GM19324 (cell line): ENCODE measurements around the gene KIF9.
"Not testable (repeated sequence)": the region's sequence is repeated elsewhere in the genome, so short reads cannot be mapped to it uniquely, and the experiment has no call there.

Experiments used
- ATAC-seq: cut with Tn5 transposase; IDR thresholded peaks from one replicate; pipeline ENCODE4 v1.9.1; 2021; ENCODE audit warnings: mild to moderate bottlenecking, moderate library complexity; ENCODE audit not compliant: unreplicated experiment, low FRiP score

The KIF9 gene

DNA sequence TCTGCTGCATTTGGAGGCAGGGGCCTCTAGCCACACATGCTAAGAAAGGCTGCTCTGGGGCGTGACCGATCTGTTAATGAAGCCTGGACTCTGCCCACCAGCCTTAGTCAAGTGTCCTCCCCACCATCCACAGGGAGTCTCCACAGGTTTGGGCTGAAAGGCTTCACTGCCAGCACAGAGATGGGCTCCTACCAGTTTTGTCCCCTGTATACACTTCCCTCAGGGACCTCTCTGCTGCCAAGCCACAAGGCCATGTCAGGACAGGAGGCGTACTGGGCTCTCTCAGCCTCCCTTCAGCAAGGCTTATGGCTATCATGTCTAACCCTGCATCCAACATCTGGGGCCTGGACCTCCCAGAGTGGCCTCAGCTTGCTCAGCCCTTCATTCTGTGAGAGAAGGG lies 23.5 kb downstream of the KIF9 start:
- no peak for ATAC-seq

DNA sequence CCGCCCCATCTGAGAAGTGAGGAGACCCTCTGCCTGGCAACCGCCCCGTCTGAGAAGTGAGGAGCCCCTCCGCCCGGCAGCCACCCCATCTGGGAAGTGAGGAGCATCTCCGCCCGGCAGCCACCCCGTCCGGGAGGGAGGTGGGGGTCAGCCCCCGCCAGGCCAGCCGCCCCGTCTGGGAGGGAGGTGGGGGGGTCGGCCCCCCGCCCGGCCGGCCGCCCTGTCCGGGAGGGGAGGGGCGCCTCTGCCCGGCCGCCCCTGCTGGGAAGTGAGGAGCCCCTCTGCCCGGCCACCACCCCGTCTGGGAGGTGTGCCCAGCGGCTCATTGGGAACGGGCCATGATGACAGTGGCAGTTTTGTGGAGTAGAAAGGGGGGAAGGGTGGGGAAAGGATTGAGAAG lies 26.3 kb downstream of the KIF9 start:
- ATAC-seq: not testable (repeated sequence)

DNA sequence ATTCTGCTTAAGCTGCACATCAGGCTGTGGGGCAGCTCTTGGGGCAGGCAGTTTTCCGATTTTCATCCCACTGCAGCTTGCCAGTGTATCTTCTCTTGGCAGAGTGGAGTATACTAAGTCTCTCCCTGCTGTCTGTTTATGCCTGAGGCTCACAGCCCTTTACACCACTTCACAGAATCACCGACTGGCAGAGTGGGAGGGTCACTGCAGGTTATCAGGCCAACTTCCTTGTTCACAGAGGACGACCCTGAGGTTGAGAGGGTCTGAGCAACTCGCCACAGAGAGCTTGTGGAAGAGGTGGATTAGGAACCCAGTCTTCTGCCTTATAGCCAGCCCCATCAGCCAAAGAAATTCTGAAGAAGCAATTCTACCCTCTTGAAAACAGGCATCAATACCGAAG lies 30.9 kb downstream of the KIF9 start:
- no peak for ATAC-seq

DNA sequence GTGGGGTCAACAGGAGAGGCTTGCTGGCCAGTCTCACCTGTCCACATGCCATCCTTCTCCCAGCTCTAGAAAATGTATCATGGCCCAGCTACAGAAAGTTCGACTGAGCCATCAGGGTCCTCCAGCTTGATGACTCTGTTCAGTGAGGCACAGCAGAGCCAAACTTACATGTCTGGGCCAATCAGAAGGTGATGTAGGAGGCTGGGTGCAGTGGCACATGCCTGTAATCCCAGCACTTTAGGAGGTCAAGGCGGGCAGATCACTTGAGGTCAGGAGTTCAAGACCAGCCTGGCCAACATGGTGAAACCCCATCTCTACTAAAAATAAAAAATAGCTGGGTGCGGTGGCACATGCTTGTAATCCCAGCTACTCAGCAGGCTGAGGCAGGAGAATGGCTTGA lies 31.5 kb downstream of the KIF9 start:
- ATAC-seq: not testable (repeated sequence)

DNA sequence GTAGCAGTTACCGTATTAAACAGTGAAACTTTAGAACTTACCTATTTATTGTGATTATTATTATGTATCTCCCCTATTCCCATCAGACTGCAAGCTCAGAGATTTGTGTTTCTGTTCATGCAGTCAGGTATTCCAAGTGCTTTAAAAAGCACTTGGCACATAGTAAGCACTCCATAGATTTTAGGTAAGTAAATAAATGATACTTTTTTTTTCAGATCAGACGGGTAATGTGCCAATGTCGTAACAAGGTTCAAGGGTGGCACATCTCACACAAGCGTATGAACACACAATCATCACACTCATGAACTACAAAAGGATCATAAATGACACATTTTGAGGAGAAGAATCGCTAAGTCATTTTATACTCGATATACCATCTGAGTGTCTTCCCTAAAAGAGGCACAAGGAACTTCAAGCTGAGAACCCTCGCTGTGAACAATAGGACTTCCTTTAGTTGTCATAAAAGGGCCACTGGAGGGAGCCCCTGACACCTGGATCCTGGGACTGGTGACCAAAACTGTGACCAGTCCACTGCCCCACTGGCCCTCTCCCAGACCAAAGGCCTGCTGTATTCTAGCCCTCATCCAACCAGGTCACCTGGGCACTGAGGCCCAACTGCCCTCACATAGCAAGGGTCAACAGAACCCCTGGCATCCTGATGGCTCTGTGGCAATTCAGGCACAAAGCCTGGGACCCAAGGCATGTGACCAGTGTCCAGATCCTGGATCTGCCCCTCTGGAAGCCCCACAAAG lies 32.1 kb downstream of the KIF9 start:
- ATAC-seq: no peak

DNA sequence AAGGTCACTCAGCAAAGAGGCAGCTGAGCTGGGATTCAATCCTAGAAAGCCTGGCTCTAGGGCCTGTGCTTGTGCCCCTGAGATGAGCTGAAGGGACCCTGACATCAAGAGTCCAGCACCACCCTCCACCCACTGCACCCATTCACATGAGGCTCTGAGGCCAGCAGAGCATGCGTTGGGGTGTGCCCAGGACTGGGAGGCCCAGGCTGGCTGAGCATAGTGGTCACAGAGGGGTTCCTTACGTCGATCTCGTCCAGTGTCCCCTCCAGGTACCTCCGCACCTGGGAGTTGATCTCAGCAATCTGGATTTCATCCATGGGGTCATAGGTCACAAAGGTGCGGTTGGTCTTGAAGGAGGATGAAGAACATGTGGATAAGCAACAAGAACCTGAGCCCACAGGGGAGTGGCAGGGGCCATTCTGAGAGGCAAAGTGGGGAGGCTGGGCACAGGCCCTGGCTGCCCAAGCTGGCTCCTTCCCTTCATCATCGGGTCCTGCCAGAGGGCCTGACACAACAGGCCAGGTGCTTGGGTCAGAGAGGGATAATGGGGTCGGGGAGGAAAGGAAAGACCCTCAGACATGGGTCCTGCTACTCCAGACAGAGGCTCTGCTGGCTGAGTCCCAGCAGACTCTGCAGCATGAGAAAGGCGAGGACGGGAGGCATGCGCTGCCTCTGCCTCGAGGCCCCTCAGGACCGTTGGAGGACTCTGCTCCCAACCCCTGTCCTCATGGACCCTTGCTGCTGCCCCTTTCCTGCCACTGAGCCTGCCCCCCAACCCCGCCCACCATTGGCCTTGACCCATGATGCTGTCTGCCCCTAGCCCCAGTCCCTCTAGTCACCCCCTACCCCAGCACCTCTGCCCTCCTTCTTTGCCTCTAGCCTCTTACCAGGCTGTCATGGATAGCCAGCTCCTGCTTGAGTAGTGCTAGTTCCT lies 35.2 kb downstream of the KIF9 start:
- no peak for ATAC-seq

DNA sequence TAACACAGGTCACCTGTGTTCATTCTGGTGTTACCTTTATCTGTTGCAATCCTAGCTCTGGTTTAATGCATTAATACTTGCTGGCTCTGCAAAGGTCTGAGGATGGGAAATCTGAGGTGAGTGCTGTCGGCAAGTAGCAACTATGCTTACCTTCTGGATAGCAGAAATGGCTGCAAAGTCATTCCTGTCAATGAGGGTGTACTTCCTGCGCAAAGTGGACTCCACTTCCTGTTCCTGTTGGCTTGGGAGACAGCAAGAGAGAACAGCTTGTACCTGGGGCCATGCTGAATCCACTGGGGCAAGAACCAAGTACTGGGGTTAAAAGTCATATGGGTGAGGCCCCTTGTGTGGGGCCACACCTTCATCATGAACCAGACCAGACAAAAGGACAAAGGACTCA lies 37.3 kb downstream of the KIF9 start:
- ATAC-seq: no peak

DNA sequence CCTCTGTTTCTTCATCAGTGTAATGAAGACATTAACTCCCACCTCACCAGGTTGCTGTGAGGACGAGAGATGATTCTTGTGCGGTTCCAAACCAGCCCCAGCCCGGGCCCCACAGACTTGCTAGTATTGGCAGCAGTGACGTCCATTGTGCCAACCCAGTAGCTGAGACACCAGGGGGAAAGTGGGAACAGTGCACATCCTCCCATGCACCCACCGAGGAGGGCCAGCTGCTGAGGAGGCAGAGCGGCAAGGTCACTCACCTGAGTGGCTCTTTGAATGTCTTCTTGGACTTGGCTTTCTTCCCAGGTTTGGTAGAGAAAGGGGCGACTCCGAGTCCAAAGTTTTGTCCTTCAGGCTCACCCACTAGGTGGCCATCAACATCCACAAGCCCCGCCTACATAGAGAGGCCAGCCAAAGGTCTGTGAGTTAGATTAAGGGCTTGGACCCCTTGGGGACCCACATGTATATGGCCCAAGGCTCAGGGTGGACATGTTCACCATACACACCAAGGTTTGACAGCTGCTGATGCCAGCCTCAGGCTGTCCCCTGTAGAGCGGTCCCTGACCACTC lies 38.0 kb downstream of the KIF9 start:
- no peak for ATAC-seq

DNA sequence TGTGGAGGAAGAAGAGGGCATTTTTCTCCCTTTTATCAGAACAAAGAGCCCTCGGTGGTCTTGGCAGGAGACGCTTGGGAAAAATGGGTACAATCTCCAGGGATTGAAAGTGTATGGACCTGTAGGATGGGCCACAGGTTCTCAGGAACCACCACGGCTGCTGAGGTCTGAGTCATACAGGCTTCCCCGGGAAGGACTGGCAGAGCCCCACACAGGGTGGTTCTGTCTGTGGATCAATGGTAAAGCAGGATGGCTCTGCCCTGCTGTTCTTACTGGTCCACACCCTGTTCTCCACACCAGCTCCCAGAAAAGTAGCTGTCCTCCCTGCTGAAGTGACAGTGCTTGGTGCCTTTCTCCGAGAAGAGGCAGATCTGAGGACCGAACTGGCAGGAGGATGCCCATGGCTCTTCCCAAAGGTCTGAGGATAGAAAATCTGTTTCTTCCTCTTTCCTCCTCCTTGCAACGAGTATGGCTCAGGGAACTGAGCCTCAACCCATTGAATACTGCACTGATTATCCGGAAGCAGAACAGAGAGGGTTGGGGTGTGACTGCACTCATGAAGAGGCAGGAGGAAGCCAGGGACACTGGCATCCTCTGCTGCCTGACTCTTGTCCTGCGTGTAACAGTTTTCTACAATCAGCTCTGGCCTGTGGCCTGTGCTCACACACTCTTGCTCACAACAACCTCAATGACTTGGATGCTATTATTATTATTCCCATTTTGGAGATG lies 39.0 kb downstream of the KIF9 start:
- no peak for ATAC-seq

DNA sequence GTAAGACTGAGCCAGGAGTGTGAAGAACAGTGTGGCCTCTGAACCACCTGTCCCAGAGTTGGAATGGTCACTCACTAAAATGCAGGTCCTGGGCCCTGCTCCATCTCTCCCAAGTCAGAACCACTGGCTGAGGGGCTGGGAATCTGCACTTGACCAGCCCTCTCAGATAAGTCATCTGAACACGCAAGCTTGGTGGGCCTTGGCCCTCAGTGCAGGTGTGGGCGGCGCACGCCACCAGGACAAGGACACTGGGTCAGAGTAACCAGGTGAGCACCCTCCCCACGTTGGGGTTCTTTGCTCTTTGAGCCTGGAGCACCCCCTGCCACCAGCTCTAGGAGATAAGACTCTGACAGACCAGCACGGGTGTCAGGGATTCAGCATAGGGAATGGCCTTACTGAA lies 42.7 kb downstream of the KIF9 start:
- no peak for ATAC-seq

DNA sequence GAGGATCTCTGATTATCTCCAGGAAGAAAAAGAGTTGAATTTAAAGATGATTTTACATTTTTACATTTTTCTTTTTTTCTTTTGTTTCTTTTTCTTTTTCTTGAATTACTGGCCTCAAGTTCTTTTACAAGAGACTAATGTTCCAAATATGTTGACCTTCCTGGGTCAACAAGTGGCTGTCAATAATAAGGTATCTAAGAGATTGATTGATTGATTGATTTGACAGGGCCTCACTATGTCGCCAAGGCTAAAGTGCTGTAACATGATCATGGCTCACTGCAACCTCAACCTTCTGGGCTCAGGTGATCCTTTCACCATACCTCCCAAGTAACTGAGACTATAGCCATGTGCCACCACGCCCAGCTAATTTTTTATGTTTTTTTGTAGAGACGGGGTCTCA lies 44.6 kb downstream of the KIF9 start:
- no peak for ATAC-seq

DNA sequence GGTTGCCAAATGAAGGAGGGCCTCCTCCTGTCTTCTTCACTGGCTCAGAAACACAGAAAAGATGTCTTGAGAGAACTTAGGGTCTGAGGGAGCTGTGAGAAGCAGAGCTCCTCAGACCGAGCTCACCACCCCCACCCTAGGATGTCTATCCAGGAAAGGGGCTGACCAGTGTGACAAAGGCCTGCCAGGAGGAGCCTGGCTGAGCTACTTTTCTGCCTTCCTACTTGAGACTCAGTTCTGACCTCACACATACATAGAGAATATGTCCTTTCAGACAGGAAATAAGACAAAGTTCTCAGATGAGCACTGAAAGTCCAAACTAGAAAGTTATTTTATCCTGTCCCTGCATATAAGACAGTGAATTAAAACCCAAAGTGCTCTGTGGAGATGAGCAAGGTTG lies 54.5 kb downstream of the KIF9 start:
- no peak for ATAC-seq

DNA sequence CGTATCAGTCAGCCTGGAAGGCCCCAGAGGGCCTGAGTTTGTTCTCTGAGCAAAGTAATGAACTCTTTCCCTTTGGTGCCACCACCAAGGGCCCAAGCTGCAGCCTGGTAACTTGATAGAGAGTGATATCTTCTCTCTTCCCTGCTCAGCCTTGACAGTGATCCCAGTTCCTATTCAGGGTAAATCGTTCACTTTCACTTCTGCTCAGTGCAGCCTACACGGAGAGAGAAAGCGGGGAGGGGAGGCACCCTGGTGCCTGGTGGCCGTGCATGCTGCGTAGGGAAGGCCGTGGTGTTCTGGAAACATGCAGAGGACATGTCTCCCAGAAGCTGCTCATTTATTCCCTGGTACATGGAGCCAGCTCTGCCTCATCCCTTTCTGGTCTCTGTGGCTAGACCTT lies 54.9 kb downstream of the KIF9 start:
- peak; percentile 43 for ATAC-seq

DNA sequence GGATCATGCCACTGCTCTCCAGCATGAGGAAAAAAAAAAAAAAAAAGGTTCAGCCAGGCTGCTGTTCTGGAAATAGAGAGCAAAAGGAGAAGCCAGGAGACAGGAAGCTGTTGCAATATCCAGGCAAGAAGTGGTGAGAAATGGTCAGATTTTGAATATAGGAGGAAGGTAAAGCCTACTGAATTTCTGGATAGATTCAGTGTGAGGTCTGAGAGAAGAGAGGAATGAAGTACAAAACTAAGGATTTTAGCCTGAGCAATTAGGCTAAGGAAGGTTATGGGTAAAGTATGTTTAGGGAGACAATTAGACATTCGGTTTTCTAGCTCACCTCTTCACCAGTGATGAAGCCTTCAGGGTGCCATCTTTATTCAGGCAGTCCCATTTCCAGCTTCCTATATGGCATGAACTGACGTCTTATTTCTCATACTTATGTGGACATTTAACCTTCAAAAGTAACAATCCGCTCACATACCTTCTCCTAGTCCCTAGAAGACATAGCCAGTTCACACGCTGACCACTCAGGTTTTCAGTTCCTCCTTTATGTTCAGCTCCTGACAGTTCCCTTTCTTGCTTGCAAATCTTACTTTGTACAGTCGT lies 57.2 kb downstream of the KIF9 start:
- ATAC-seq: no peak

DNA sequence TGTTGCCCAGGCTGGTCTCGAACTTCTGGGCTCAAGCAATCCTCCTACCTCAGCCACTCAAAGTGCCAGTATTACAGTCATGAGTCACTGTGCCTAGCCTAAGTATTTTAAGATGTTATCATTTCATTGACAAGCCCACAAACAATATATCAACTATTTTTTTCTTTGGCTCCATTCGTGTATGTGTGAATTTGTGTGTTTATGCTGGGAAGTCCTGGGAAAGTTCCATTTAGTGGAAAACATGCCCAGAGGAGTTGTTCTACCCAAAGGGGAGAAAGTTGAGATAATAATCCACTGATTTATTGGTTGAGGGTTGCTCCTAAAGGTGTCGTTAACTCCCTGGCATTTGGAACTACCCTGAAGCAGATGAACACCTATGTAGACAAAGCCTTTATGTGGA lies 58.8 kb downstream of the KIF9 start:
- ATAC-seq: no peak

DNA sequence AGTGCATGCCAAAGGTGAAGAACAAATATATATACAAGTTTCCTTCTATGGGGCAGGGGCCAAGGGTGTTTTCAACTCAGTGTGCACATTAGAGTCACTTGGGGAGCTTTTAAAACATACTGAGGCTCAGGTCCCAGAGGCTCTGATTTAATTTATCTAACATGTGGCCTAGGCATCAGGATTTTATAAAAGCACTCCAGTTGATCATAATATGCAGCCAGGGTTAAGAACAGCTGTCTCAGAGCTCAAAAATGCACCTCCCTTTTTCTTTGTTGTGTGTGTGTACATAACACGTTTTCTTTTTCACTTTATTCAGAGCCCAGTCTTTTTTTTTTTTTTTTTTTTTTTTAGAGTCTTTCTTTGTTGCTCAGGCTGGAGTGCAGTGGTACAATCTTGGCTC lies 60.8 kb downstream of the KIF9 start:
- ATAC-seq: no peak

DNA sequence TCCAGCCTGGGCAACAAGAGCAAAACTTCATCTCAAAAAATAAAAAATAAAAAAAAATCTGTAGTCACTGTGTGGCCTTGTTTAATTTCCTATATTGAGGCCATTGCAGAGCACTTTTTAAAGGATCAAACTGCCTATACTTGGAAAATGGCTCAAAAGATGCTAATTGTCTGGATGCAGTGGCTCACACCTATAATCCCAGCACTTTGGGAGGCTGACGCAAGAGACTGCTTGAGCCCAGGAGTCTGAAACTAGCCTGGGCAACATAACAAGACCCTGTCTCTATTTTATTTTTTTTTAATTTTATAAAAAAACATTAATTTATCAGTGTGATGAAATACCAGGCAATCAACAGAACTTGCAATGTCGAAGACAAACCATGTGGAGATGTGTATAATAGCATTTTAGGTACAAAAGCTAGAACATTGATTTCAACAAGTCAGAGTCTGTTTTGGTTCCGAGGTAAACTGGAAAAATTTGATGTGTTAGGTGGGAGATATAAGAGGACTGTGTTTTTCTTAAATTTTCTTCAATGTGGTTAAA lies 71.7 kb downstream of the KIF9 start:
- ATAC-seq: no peak

DNA sequence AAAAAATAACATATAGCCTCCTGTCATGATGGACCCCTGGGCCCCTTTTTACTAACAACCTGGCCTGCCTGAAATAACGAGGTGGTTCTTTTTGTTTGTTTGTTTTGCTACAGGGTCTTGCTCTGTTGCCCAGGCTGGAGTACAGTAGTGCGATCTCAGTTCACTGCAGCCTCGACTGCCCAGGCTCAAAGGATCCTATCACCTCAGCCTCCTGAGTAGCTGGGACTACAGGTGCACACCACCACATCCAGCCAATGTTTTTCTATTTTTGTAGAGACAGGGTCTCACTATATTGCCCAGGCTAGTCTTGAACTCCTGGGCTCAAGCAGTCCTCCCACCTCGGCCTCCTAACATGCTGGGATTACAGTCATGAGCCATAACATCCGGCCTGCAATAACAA lies 76.6 kb downstream of the KIF9 start:
- not testable (repeated sequence) for ATAC-seq

DNA sequence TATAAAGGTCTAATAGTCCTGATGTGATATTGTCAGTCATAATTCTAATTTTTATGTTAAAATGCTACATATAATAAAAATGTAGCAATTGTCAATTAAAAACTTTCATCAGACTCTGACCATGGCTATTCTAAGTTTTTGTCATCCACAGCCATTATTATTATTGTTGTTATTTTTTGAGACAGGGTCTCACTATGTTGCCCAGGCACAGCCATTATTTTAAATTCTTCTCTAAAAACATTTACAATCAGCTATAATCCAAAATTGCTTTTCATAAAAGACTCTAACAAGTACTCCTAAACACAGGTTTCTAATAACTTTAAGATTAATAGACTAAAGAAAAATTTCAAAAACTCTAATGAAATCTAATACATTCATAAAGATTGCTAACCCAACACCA lies 77.7 kb downstream of the KIF9 start:
- no peak for ATAC-seq

DNA sequence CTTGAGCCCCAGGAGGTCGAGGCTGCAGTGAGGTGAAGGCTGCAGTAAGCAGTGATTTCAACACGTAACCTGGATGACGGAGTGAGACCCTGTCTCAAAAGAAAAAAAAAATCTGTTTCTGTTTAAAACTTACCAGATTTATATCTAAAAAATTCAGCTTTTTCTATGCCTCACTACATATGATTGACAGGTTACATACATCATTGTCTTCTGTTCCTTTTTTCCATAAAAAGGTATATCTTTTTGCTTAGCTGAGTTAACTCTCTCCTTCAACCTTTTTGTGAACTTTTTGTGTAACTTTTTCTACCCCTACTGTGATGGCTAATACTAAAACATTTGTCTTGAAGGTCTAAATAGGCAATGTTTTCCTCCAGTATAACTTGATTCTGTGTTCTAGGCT lies 80.1 kb downstream of the KIF9 start:
- no peak for ATAC-seq
